ENCODE data around the gene ACVR1. TPM values are rescaled to one million over a fixed set of nuclear protein-coding genes. Genes with fewer than 3 reads are reported as not detected.

Gene ACVR1
- total and polyA plus RNA-seq, 2 of the 13 experiments (the other 11 are each of a cell fraction or from before 2014, with no cell fraction given): 2.3 to 5.4 TPM

GRCh38 chr2:157858846-157859245 is 17.3 kb downstream of the ACVR1 start:
- H3K4me3 ChIP-seq (replicated peaks in 1 of 3; ENCODE audit: insufficient read depth in 1 of 3, low read depth in 2 of 3, low read length in 3 of 3): no peak overlapping the region
- no peaks in the 10 kb centered on the region for H3K9me3 ChIP-seq (ENCODE audit: low read length)
- WGBS (ENCODE audit: low lambda C conversion rate): 82% methylated on average over 6 of the region's 6 CpGs
- FAIRE-seq: no peak
- CTCF ChIA-PET (ENCODE audit: low intra/inter-chr PET ratio, low total read pairs): no interaction called here
- POLR2A ChIA-PET: no interaction called here
- no peak overlapping the region for H3K27ac ChIP-seq (ENCODE audit: extremely low read length, insufficient read depth, low read length)
- H3K9ac ChIP-seq (ENCODE audit: insufficient read depth, low read depth, low read length): no peak overlapping the region
- no peaks in the 10 kb centered on the region for H3K27me3 ChIP-seq (ENCODE audit: control insufficient read depth in 1 of 2, insufficient read depth in 2 of 2, low read length in 2 of 2)
- H3K79me2 ChIP-seq (ENCODE audit: insufficient read depth, low read length): no peaks in the 10 kb centered on the region
- in situ Hi-C loops (cut with HindIII; ENCODE audit: extremely low pct_ligation_motif_present, low pct_unique_long_range_greater_than_20kb): no loop called here
- H3K4me1 ChIP-seq (ENCODE audit: insufficient read depth, low read length): no peaks in the 10 kb centered on the region
- H3K36me3 ChIP-seq (replicated peaks in 1 of 2; ENCODE audit: control insufficient read depth in 1 of 2, insufficient read depth in 2 of 2, low read length in 2 of 2): no peaks in the 10 kb centered on the region; a peak in 1 of 5 replicates
- no peak for ATAC-seq
- H3K4me2 ChIP-seq (ENCODE audit: low read depth, low read length): no peak overlapping the region
- intact Hi-C loops (cut with micrococcal nuclease; ENCODE audit: unreplicated experiment): no loop called here
- no peak for DNase-seq (ENCODE audit: low spot score)
- H4K20me1 ChIP-seq (ENCODE audit: insufficient read depth, low read length): no peaks in the 10 kb centered on the region
- no TSS peak for BruUV-seq (replicated peaks)
- no peak overlapping the region for H2AFZ ChIP-seq (ENCODE audit: low read length)
- TF ChIP-seq AHDC1 (CRISPR knock-in tag; IDR thresholded peaks at IDR 0.05; ENCODE audit: borderline replicate concordance) (no peak), PLSCR1 (CRISPR knock-in tag; IDR thresholded peaks at IDR 0.05; ENCODE audit: borderline replicate concordance) (no peak), MXI1 (IDR thresholded peaks at IDR 0.05; ENCODE audit: borderline replicate concordance, low read depth, low read length) (no peak), HDAC6 (IDR thresholded peaks at IDR 0.05; ENCODE audit: low read depth, low read length) (no peak), SMAD1 (CRISPR knock-in tag; IDR thresholded peaks at IDR 0.05; ENCODE audit: borderline replicate concordance, low read depth) (no peak)
